Measurements from ENCODE around the gene SLC35G3.

DNA sequence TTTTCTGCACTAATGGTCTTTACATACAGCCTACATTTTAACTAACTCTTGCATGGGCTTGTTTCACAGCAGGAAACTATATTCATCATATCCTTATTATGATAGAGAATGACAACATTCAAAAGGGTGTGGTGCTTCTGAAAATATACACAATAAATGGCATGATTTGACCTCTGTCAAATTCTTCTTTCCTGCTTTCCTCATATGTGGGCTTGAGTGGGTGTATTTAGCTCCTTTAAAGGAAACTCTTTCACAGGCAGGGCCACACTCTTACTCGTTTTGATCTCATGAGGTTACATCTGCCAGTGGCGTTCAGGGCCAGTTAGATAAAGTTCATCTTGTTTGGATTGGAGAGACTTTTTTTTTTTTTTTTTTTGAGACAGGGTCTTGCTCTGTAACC, 6.1 kb downstream of the SLC35G3 start:
- TF ChIP-seq, protein P1, sequence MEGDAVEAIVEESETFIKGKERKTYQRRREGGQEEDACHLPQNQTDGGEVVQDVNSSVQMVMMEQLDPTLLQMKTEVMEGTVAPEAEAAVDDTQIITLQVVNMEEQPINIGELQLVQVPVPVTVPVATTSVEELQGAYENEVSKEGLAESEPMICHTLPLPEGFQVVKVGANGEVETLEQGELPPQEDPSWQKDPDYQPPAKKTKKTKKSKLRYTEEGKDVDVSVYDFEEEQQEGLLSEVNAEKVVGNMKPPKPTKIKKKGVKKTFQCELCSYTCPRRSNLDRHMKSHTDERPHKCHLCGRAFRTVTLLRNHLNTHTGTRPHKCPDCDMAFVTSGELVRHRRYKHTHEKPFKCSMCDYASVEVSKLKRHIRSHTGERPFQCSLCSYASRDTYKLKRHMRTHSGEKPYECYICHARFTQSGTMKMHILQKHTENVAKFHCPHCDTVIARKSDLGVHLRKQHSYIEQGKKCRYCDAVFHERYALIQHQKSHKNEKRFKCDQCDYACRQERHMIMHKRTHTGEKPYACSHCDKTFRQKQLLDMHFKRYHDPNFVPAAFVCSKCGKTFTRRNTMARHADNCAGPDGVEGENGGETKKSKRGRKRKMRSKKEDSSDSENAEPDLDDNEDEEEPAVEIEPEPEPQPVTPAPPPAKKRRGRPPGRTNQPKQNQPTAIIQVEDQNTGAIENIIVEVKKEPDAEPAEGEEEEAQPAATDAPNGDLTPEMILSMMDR (conservative IDR thresholded peaks at IDR 0.05; ENCODE audit: low read depth in 2 of 2), result no peak
- TF ChIP-seq, protein P2, sequence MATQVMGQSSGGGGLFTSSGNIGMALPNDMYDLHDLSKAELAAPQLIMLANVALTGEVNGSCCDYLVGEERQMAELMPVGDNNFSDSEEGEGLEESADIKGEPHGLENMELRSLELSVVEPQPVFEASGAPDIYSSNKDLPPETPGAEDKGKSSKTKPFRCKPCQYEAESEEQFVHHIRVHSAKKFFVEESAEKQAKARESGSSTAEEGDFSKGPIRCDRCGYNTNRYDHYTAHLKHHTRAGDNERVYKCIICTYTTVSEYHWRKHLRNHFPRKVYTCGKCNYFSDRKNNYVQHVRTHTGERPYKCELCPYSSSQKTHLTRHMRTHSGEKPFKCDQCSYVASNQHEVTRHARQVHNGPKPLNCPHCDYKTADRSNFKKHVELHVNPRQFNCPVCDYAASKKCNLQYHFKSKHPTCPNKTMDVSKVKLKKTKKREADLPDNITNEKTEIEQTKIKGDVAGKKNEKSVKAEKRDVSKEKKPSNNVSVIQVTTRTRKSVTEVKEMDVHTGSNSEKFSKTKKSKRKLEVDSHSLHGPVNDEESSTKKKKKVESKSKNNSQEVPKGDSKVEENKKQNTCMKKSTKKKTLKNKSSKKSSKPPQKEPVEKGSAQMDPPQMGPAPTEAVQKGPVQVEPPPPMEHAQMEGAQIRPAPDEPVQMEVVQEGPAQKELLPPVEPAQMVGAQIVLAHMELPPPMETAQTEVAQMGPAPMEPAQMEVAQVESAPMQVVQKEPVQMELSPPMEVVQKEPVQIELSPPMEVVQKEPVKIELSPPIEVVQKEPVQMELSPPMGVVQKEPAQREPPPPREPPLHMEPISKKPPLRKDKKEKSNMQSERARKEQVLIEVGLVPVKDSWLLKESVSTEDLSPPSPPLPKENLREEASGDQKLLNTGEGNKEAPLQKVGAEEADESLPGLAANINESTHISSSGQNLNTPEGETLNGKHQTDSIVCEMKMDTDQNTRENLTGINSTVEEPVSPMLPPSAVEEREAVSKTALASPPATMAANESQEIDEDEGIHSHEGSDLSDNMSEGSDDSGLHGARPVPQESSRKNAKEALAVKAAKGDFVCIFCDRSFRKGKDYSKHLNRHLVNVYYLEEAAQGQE (IDR thresholded peaks at IDR 0.05; ENCODE audit: unreplicated experiment), result no peak
- TF ChIP-seq POLR2AphosphoS5 (IDR thresholded peaks at IDR 0.05; ENCODE audit: low read depth) (no peak), EZH2 (IDR thresholded peaks at IDR 0.05; ENCODE audit: low read depth, unreplicated experiment) (no peak), EZH2phosphoT487 (IDR thresholded peaks at IDR 0.05; ENCODE audit: unreplicated experiment) (no peak), JUNB (IDR thresholded peaks at IDR 0.05; ENCODE audit: unreplicated experiment) (no peak), NANOG (IDR thresholded peaks at IDR 0.05; ENCODE audit: borderline replicate concordance) (no peak), CREB1 (CRISPR knock-in tag; IDR thresholded peaks at IDR 0.05; ENCODE audit: low read depth) (no peak), ZNF331 (CRISPR knock-in tag; IDR thresholded peaks at IDR 0.05; ENCODE audit: low read depth) (no peak)
- TF ChIP-seq, protein P3, sequence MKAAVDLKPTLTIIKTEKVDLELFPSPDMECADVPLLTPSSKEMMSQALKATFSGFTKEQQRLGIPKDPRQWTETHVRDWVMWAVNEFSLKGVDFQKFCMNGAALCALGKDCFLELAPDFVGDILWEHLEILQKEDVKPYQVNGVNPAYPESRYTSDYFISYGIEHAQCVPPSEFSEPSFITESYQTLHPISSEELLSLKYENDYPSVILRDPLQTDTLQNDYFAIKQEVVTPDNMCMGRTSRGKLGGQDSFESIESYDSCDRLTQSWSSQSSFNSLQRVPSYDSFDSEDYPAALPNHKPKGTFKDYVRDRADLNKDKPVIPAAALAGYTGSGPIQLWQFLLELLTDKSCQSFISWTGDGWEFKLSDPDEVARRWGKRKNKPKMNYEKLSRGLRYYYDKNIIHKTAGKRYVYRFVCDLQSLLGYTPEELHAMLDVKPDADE (IDR thresholded peaks at IDR 0.05), result no peak
- TF ChIP-seq, protein P4, sequence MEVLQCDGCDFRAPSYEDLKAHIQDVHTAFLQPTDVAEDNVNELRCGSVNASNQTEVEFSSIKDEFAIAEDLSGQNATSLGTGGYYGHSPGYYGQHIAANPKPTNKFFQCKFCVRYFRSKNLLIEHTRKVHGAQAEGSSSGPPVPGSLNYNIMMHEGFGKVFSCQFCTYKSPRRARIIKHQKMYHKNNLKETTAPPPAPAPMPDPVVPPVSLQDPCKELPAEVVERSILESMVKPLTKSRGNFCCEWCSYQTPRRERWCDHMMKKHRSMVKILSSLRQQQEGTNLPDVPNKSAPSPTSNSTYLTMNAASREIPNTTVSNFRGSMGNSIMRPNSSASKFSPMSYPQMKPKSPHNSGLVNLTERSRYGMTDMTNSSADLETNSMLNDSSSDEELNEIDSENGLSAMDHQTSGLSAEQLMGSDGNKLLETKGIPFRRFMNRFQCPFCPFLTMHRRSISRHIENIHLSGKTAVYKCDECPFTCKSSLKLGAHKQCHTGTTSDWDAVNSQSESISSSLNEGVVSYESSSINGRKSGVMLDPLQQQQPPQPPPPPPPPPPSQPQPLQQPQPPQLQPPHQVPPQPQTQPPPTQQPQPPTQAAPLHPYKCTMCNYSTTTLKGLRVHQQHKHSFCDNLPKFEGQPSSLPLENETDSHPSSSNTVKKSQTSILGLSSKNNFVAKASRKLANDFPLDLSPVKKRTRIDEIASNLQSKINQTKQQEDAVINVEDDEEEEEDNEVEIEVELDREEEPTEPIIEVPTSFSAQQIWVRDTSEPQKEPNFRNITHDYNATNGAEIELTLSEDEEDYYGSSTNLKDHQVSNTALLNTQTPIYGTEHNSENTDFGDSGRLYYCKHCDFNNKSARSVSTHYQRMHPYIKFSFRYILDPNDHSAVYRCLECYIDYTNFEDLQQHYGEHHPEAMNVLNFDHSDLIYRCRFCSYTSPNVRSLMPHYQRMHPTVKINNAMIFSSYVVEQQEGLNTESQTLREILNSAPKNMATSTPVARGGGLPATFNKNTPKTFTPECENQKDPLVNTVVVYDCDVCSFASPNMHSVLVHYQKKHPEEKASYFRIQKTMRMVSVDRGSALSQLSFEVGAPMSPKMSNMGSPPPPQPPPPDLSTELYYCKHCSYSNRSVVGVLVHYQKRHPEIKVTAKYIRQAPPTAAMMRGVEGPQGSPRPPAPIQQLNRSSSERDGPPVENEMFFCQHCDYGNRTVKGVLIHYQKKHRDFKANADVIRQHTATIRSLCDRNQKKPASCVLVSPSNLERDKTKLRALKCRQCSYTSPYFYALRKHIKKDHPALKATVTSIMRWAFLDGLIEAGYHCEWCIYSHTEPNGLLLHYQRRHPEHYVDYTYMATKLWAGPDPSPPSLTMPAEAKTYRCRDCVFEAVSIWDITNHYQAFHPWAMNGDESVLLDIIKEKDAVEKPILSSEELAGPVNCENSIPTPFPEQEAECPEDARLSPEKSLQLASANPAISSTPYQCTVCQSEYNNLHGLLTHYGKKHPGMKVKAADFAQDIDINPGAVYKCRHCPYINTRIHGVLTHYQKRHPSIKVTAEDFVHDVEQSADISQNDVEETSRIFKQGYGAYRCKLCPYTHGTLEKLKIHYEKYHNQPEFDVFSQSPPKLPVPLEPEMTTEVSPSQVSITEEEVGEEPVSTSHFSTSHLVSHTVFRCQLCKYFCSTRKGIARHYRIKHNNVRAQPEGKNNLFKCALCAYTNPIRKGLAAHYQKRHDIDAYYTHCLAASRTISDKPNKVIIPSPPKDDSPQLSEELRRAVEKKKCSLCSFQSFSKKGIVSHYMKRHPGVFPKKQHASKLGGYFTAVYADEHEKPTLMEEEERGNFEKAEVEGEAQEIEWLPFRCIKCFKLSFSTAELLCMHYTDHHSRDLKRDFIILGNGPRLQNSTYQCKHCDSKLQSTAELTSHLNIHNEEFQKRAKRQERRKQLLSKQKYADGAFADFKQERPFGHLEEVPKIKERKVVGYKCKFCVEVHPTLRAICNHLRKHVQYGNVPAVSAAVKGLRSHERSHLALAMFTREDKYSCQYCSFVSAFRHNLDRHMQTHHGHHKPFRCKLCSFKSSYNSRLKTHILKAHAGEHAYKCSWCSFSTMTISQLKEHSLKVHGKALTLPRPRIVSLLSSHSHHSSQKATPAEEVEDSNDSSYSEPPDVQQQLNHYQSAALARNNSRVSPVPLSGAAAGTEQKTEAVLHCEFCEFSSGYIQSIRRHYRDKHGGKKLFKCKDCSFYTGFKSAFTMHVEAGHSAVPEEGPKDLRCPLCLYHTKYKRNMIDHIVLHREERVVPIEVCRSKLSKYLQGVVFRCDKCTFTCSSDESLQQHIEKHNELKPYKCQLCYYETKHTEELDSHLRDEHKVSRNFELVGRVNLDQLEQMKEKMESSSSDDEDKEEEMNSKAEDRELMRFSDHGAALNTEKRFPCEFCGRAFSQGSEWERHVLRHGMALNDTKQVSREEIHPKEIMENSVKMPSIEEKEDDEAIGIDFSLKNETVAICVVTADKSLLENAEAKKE (CRISPR knock-in tag; IDR thresholded peaks at IDR 0.05), result no peak
